H1 (cell line): ENCODE results near the gene SPTAN1. TPM values are rescaled to one million over a fixed set of nuclear protein-coding genes. Genes with fewer than 3 reads are reported as not detected.

Experiments
- CTCF ChIA-PET: fragments of 300-600 bp; sonication (Branson Sonifier 250); formaldehyde crosslinking; loops from one replicate; lab custom pipeline; 2021; ENCODE audit not compliant: partially characterized antibody; lab: Charles Lee
- POLR2A ChIA-PET: fragments of 300-600 bp; sonication (Branson Sonifier 250); formaldehyde crosslinking; loops from one replicate; lab custom pipeline; 2021; ENCODE audit warnings: inconsistent platforms; ENCODE audit not compliant: partially characterized antibody; lab: Charles Lee
- DNase-seq, 2 experiments: peaks; one replicate each; pipeline versions ENCODE4 v3.0.0 to v3.0.0-alpha.2; 2010 to 2022; ENCODE audit warnings: low spot score in 2 of 2, low read depth in 1 of 2, mixed read lengths in 1 of 2
- FAIRE-seq: peaks from 2 replicates; lab custom pipeline; 2011; peaks lifted over from hg19 to GRCh38; lab: Jason Lieb, UNC
- H2AFZ ChIP-seq: 2 replicates; pipeline ENCODE4 v1.8.1; 2012; ENCODE audit warnings: low read length, inconsistent platforms
- H2AK5ac ChIP-seq: 2 replicates; pipeline ENCODE4 v1.6.1; 2013; ENCODE audit warnings: low read depth, low read length
- H2BK120ac ChIP-seq: replicated peaks from 2 replicates; pipeline ENCODE3; 2013; ENCODE audit warnings: low read depth, low read length, inconsistent platforms
- H2BK12ac ChIP-seq: 2 replicates; pipeline ENCODE4 v1.6.1; 2013; ENCODE audit warnings: low read depth, low read length
- H2BK15ac ChIP-seq: 2 replicates; pipeline ENCODE4 v1.6.1; 2013; ENCODE audit warnings: low read length
- H2BK20ac ChIP-seq: 2 replicates; pipeline ENCODE4 v1.6.1; 2013; ENCODE audit warnings: low read length
- H2BK5ac ChIP-seq: 2 replicates; pipeline ENCODE4 v1.6.1; 2013; ENCODE audit warnings: low read depth, low read length
- H3K14ac ChIP-seq: 2 replicates; pipeline ENCODE4 v1.6.1; 2013; ENCODE audit warnings: inconsistent platforms; ENCODE audit not compliant: insufficient read length
- H3K18ac ChIP-seq: 2 replicates; pipeline ENCODE4 v1.6.1; 2013; ENCODE audit warnings: low read length; ENCODE audit errors: extremely low read depth
- H3K23ac ChIP-seq: 2 replicates; pipeline ENCODE4 v1.6.1; 2013; ENCODE audit warnings: inconsistent platforms; ENCODE audit not compliant: insufficient read length
- H3K23me2 ChIP-seq: 2 replicates; pipeline ENCODE4 v1.6.1; 2013; ENCODE audit warnings: low read depth, low read length
- H3K27ac ChIP-seq: 2 replicates; pipeline ENCODE4 v1.6.1; 2011; ENCODE audit warnings: low read depth, low read length, inconsistent platforms
- H3K27me3 ChIP-seq, 4 experiments: replicated peaks in 1 of 4; 1 replicate in 1 of 4; 2 replicates in 3 of 4; pipeline versions ENCODE4 v1.6.1 to v1.8.1; 2011 to 2013; ENCODE audit warnings: low read length in 3 of 4, mild to moderate bottlenecking in 3 of 4, inconsistent platforms in 2 of 4, mixed read lengths in 2 of 4, moderate library complexity in 1 of 4; ENCODE audit not compliant: control insufficient read depth in 3 of 4, insufficient read depth in 3 of 4; ENCODE audit errors: extremely low read depth in 1 of 4
- H3K36me3 ChIP-seq, 4 experiments: 2 replicates each; pipeline versions ENCODE4 v1.6.1 to v1.8.1; 2011 to 2013; ENCODE audit warnings: mild to moderate bottlenecking in 4 of 4, low read length in 3 of 4, moderate library complexity in 2 of 4, control low read depth in 1 of 4, inconsistent platforms in 1 of 4; ENCODE audit not compliant: insufficient read depth in 4 of 4, control insufficient read depth in 2 of 4
- H3K4ac ChIP-seq: replicated peaks from 2 replicates; pipeline ENCODE3; 2013; ENCODE audit warnings: low read length, low read depth, mixed read lengths, inconsistent platforms; ENCODE audit not compliant: insufficient read length
- H3K4me1 ChIP-seq, 4 experiments: replicated peaks in 1 of 4; 1 replicate in 1 of 4; 2 replicates in 3 of 4; pipeline versions ENCODE4 v1.6.1 to v1.8.1; 2011 to 2013; ENCODE audit warnings: low read length in 3 of 4, inconsistent platforms in 2 of 4, mixed read lengths in 1 of 4; ENCODE audit not compliant: insufficient read depth in 4 of 4, control insufficient read depth in 3 of 4
- H3K4me2 ChIP-seq, 2 experiments: 2 replicates each; pipeline versions ENCODE4 v1.6.1 to v1.8.1; 2011 to 2013; ENCODE audit warnings: low read depth in 2 of 2, low read length in 2 of 2, control low read depth in 1 of 2, inconsistent platforms in 1 of 2, mild to moderate bottlenecking in 1 of 2; ENCODE audit not compliant: insufficient read depth in 1 of 2
- H3K4me3 ChIP-seq, 4 experiments: fragments of 200-600, 300-600 bp in 1 of 4; sonication (generic), shearing (Covaris generic), sonication (Bioruptor Twin) in 1 of 4; 2 replicates each; pipeline versions ENCODE4 v1.5.1 to v1.8.1; 2011 to 2016; ENCODE audit warnings: low read length in 4 of 4, low read depth in 3 of 4, control low read depth in 2 of 4, inconsistent platforms in 2 of 4, mild to moderate bottlenecking in 2 of 4, mixed read lengths in 1 of 4, moderate library complexity in 1 of 4; ENCODE audit not compliant: insufficient read depth in 2 of 4; ENCODE audit errors: extremely low read depth in 1 of 4
- H3K56ac ChIP-seq: replicated peaks from 2 replicates; pipeline ENCODE3; 2013; ENCODE audit warnings: low read depth, mild to moderate bottlenecking, mixed read lengths, low read length, inconsistent platforms; ENCODE audit not compliant: insufficient read length
- H3K79me1 ChIP-seq: 2 replicates; pipeline ENCODE4 v1.6.1; 2013; ENCODE audit warnings: low read depth, low read length, control low read depth
- H3K79me2 ChIP-seq, 2 experiments: 2 replicates each; pipeline versions ENCODE4 v1.6.1 to v1.8.1; 2012 to 2013; ENCODE audit warnings: low read length in 2 of 2, mild to moderate bottlenecking in 2 of 2, inconsistent platforms in 1 of 2; ENCODE audit not compliant: insufficient read depth in 2 of 2, control insufficient read depth in 1 of 2
- H3K9ac ChIP-seq, 4 experiments: replicated peaks in 1 of 4; 1 replicate in 1 of 4; 2 replicates in 3 of 4; pipeline versions ENCODE4 v1.6.1 to v1.8.1; 2011 to 2013; ENCODE audit warnings: low read depth in 3 of 4, low read length in 3 of 4, control low read depth in 2 of 4, mild to moderate bottlenecking in 2 of 4, moderate library complexity in 2 of 4, inconsistent platforms in 1 of 4; ENCODE audit errors: extremely low read depth in 1 of 4
- H3K9me3 ChIP-seq, 2 experiments: 2 replicates each; pipeline versions ENCODE4 v1.6.1 to v1.8.1; 2012 to 2013; ENCODE audit warnings: mild to moderate bottlenecking in 2 of 2, moderate library complexity in 2 of 2, control low read depth in 1 of 2, inconsistent platforms in 1 of 2, low read depth in 1 of 2, low read length in 1 of 2, mixed read lengths in 1 of 2; ENCODE audit not compliant: insufficient read depth in 2 of 2
- H4K20me1 ChIP-seq, 2 experiments: replicated peaks in 1 of 2; 2 replicates each; pipeline versions ENCODE3 to v1.8.1; 2011 to 2013; ENCODE audit warnings: inconsistent platforms in 2 of 2, low read length in 2 of 2, mild to moderate bottlenecking in 1 of 2; ENCODE audit not compliant: insufficient read depth in 2 of 2, control insufficient read depth in 1 of 2
- H4K5ac ChIP-seq: 2 replicates; pipeline ENCODE4 v1.6.1; 2013; ENCODE audit warnings: low read length, low read depth, mixed read lengths, inconsistent platforms; ENCODE audit not compliant: insufficient read length
- H4K8ac ChIP-seq: 2 replicates; pipeline ENCODE4 v1.8.0; 2013; ENCODE audit warnings: mild to moderate bottlenecking, moderate library complexity, low read length, inconsistent platforms; ENCODE audit not compliant: insufficient read depth; ENCODE audit errors: extremely low read depth
- H4K91ac ChIP-seq: replicated peaks from 2 replicates; pipeline ENCODE3; 2013; ENCODE audit warnings: low read length, mixed read lengths, inconsistent platforms; ENCODE audit not compliant: insufficient read length
- POU5F1 ChIP-seq: IDR thresholded peaks from 2 replicates; pipeline ENCODE4 v1.6.1; 2011; ENCODE audit warnings: low read depth, mild to moderate bottlenecking, low read length, moderate library complexity
- TAF7 ChIP-seq: optimal IDR thresholded peaks from 2 replicates; pipeline ENCODE3; 2011; ENCODE audit warnings: low read depth, mild to moderate bottlenecking, inconsistent platforms, low read length, moderate library complexity, borderline replicate concordance
- WGBS, 2 experiments: shearing (Covaris generic) in 1 of 2; methylation state at CpG; one replicate each; pipeline versions ENCODE4 v1.1.6 to v1.1.7; 2013 to 2015; ENCODE audit warnings: low lambda C conversion rate in 2 of 2, mixed read lengths in 2 of 2, inconsistent platforms in 1 of 2, low coverage in 1 of 2, missing lambda C conversion rate in 1 of 2; ENCODE audit not compliant: insufficient replicate concordance in 2 of 2, insufficient coverage in 1 of 2, insufficient read length in 1 of 2; ENCODE audit errors: extremely low coverage in 1 of 2, missing lambda C conversion rate in 1 of 2; 5-methylcytosine and 5-hydroxymethylcytosine counted together
- polyA plus RNA-seq, 7 experiments: library from polyadenylated mRNA; depleted of rRNA in 3 of 7; stranded (reverse) in 5 of 7; unstranded in 2 of 7; fragments of >200 nt in 5 of 7; fragments of 200-250 nt in 2 of 7; gene quantifications; 1 replicate in 5 of 7; 2 replicates in 1 of 7; 4 replicates in 1 of 7; pipeline versions ENCODE4 v1.2.1 to v1.2.3, GENCODE V29; 2011 to 2013; ENCODE audit warnings: missing spikeins in 2 of 7, mixed read lengths in 2 of 7
- total RNA-seq: library from RNA; stranded (reverse); fragmentation: NEBNext Ultra II Directional; extraction: Animal tissue kit (Norgen Biotek cat#: 25700); gene quantifications from 2 replicates; pipeline ENCODE4 v1.2.1, GENCODE V29; 2021

The SPTAN1 gene
- total and polyA plus RNA-seq, 2 of the 8 experiments (the other 6 are each of a cell fraction or from before 2014, with no cell fraction given) = 182 to 216 TPM

DNA sequence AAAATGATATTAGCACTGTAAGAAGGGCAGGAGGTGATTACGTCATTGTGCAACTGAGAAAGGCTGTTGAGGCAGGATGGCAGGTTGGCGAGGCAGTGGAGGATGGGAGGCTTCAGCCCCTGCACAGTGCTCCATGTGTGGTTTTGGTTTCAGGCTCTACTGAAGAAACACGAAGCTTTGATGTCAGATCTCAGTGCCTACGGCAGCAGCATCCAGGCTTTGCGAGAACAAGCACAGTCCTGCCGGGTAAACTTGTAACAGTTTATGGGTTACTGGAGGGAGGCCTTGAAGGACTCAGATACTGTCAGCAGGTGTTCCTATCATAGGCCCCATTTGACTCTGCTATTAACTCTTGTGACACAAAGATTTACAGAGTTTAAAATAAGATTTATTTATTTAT, 35.1 kb downstream of the SPTAN1 start:
- Histone ChIP-seq H3K4ac (no peak overlapping the region), H2BK5ac (no peak overlapping the region)
- TF ChIP-seq TAF7 (no peak), POU5F1 (no peak)
- TF ChIP-seq, all 59 proteins: peak for 0
- Histone ChIP-seq H4K91ac (no peak overlapping the region), H4K8ac (no peak overlapping the region), H3K23me2 (no peaks in the 10 kb centered on the region), H2AFZ (no peak overlapping the region), H3K9ac (no peak overlapping the region), H4K5ac (no peak overlapping the region), H3K36me3 (peaks cover 35 to 82% (median 69%) of the 10 kb centered on the region in 4 experiments), H3K56ac (no peak overlapping the region), H3K79me2 (no peaks in the 10 kb centered on the region), H2BK120ac (no peak overlapping the region), H3K79me1 (no peaks in the 10 kb centered on the region), H3K9me3 (no peaks in the 10 kb centered on the region), H3K27me3 (no peaks in the 10 kb centered on the region), H3K4me1 (no peaks in the 10 kb centered on the region), H2AK5ac (no peak overlapping the region), H3K14ac (no peak overlapping the region), H3K18ac (no peak overlapping the region), H2BK15ac (no peak overlapping the region), H3K27ac (no peak overlapping the region), H3K23ac (no peak overlapping the region), H3K4me3 (no peak overlapping the region), H4K20me1 (peaks cover 2 to 5% of the 10 kb centered on the region in 2 experiments), H2BK12ac (no peak overlapping the region), H2BK20ac (no peak overlapping the region), H3K4me2 (no peak overlapping the region)
- DNase-seq = no peak
- no peak for FAIRE-seq
- ChIA-PET CTCF (interaction anchor here (0.5 to 0.8 kb wide), 2 partner anchors 175 to 284 kb away, joined by 3 read pairs; no protein-coding TSS in a partner anchor), POLR2A (interaction anchor here (0.6 kb wide), 1 partner anchor 213 kb away, joined by 3 read pairs; no protein-coding TSS in a partner anchor)
- 80% methylated on average over 6 of the region's 6 CpGs; no CpG with 5 or more reads in 1 of the 2 experiments for WGBS, 2 experiments
